Activated T-helper 17 cell treated with anti-CD3 and anti-CD28 coated beads, Interleukin-2, amount 50 U/mL, for 72 hours (primary cell): ENCODE measurements around the gene CEP44. TPM values are rescaled to one million over a fixed set of nuclear protein-coding genes. Genes with fewer than 3 reads are reported as not detected.
"Not testable (repeated sequence)": the region's sequence is repeated elsewhere in the genome, so short reads cannot be mapped to it uniquely, and the experiment has no call there.

Experiments
- ATAC-seq: fragments of 150-1000 bp; cut with Tn5 transposase; replicated peaks from 2 replicates; pipeline ENCODE4 v1.10.0; 2021; ENCODE audit warnings: mild to moderate bottlenecking, moderate library complexity
- H3K27ac Mint-ChIP-seq: one replicate; pipeline ENCODE4 v1.8.0; 2022; ENCODE audit warnings: mixed read lengths
- H3K27me3 Mint-ChIP-seq: one replicate; pipeline ENCODE4 v1.8.0; 2022; ENCODE audit warnings: mixed read lengths
- H3K36me3 Mint-ChIP-seq: one replicate; pipeline ENCODE4 v1.8.0; 2022; ENCODE audit warnings: low read depth, mild to moderate bottlenecking, mixed read lengths
- H3K4me1 Mint-ChIP-seq: one replicate; pipeline ENCODE4 v1.8.0; 2022; ENCODE audit warnings: mixed read lengths
- H3K4me3 Mint-ChIP-seq: one replicate; pipeline ENCODE4 v1.8.0; 2022; ENCODE audit warnings: mild to moderate bottlenecking, mixed read lengths
- H3K9me3 Mint-ChIP-seq: one replicate; pipeline ENCODE4 v1.8.0; 2022; ENCODE audit warnings: mixed read lengths
- total RNA-seq, 2 donors: library from RNA; stranded (reverse); gene quantifications; one replicate each; pipeline ENCODE4 v1.2.3, GENCODE V29; 2022

CEP44 gene
- total RNA-seq, 2 donors from 2014 or later = 17.7 to 26.1 TPM

GRCh38 chr4:174320494-174321199, 36.9 kb downstream of the CEP44 start:
- no peaks in the 10 kb centered on the region for H3K27me3 Mint-ChIP-seq
- no peak overlapping the region for H3K4me3 Mint-ChIP-seq
- H3K4me1 Mint-ChIP-seq = no peaks in the 10 kb centered on the region
- peak overlapping the region; percentile 47 for H3K27ac Mint-ChIP-seq
- H3K36me3 Mint-ChIP-seq = peaks cover 18% of the 10 kb centered on the region
- no peaks in the 10 kb centered on the region for H3K9me3 Mint-ChIP-seq
- ATAC-seq = no peak

DNA sequence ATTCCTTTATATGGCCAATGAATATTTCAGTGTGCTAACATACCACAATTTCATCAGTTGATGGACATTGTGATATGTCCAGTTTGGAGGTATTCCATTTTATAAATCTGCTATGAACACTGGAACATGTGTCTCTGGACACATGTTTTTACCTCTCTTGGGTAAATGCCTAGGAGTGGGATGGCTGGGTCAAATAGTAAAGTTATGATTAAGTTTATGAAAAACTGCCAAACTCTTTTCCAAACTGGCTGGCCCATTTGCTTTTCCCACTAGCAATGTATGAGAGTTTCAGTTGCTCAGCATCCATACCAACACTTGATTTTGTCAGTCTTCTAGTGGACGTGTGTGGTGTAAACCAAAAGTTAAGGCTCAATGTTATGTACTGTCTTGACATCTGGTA, 40.5 kb downstream of the CEP44 start:
- ATAC-seq = no peak
- Mint-ChIP-seq H3K4me3 (no peak overlapping the region), H3K4me1 (no peaks in the 10 kb centered on the region), H3K27ac (no peak overlapping the region), H3K36me3 (no peaks in the 10 kb centered on the region), H3K27me3 (no peaks in the 10 kb centered on the region), H3K9me3 (no peaks in the 10 kb centered on the region)

DNA sequence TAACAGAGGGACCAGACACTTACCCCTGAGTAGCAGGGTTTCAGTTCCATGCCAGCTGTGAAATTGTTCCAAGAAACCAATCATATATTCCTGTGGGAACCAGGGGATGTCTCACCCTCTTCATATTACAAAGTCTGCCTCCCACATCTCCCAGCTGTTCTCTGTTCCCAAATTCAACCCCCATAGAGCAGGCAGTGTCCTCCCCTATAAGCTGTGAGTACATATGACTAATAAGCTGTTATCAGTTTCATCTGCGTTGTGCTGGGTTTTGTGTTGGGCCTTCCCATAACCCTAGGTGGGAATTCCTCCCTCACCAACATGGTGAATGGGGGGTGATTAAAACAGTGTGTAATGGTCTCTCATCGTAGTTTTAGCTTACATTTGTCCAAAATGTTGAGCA, 41.0 kb downstream of the CEP44 start:
- H3K36me3 Mint-ChIP-seq = no peaks in the 10 kb centered on the region
- ATAC-seq = no peak
- H3K27ac Mint-ChIP-seq = no peak overlapping the region
- no peaks in the 10 kb centered on the region for H3K9me3 Mint-ChIP-seq
- H3K27me3 Mint-ChIP-seq = no peaks in the 10 kb centered on the region
- no peaks in the 10 kb centered on the region for H3K4me1 Mint-ChIP-seq
- no peak overlapping the region for H3K4me3 Mint-ChIP-seq

DNA sequence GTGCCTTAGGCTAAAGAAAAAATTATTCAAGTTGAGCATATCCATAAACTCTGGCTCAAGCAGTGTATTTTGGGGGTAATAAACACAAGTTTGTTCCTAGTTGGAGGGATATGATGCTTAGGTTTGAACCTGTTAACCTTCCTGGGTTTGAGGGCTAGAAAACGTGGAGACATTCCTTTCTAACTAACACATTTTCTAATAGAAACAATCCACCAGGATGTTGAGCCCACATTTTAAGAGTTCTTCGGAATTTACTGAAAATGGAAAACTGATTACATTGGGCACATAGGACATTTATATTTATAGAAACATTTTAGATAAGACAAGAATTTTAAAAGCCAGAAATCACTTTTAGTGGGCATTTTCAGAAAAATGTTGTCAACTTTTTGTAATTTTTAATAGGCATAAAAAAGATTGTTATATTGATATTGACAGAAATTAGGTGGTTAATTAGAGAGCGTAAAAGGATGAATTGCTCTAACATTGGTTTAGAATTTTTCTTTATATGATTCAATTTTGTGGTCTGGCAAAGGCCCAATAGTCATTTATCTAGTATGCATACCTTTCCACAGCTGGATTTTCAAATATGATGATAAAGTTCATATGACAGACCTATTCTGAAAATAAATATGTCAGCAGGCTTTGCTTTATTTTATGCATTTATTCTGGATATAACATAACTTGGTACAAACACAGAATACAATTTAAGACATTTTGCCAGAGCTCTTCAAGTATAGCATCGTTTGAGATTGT, 49.2 kb downstream of the CEP44 start:
- Mint-ChIP-seq H3K4me3 (no peak overlapping the region), H3K36me3 (no peaks in the 10 kb centered on the region), H3K9me3 (no peaks in the 10 kb centered on the region), H3K27ac (no peak overlapping the region), H3K27me3 (no peaks in the 10 kb centered on the region), H3K4me1 (no peaks in the 10 kb centered on the region)
- no peak for ATAC-seq

DNA sequence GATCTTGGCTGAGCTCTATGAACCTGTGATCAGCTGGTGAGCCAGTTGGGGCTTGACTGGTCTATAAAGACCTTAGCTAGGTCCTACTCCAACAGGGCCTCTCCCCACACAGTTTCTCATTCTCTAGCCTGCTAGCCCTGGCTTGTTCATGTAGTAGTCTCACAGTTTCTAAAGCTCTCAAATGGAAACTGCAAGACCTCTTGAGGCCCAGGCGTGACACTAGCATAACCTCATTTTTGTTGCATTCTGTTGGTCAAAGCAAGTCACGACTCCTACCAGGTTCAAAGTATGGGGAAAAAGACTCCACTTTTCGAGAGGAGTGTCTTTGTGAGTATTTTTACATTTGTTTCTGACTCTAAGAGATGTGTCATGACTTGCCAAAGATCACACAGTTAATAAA, 50.9 kb downstream of the CEP44 start:
- Mint-ChIP-seq H3K9me3 (no peaks in the 10 kb centered on the region), H3K27ac (no peak overlapping the region), H3K4me3 (no peak overlapping the region), H3K27me3 (no peaks in the 10 kb centered on the region), H3K4me1 (no peaks in the 10 kb centered on the region), H3K36me3 (no peaks in the 10 kb centered on the region)
- peak; percentile 49 for ATAC-seq

- H3K27ac Mint-ChIP-seq = no peak overlapping the region
- H3K27me3 Mint-ChIP-seq = peaks cover 8% of the 10 kb centered on the region
- H3K9me3 Mint-ChIP-seq = no peaks in the 10 kb centered on the region
- no peak overlapping the region for H3K4me3 Mint-ChIP-seq
- H3K36me3 Mint-ChIP-seq = no peaks in the 10 kb centered on the region
- no peaks in the 10 kb centered on the region for H3K4me1 Mint-ChIP-seq
- no peak for ATAC-seq
These were observed 57.0 kb downstream of the CEP44 start for GRCh38 chr4:174340714-174341113.

- H3K4me3 Mint-ChIP-seq = no peak overlapping the region
- H3K4me1 Mint-ChIP-seq = no peaks in the 10 kb centered on the region
- H3K27me3 Mint-ChIP-seq = peaks cover 35% of the 10 kb centered on the region
- peaks cover 4% of the 10 kb centered on the region for H3K9me3 Mint-ChIP-seq
- H3K27ac Mint-ChIP-seq = no peak overlapping the region
- H3K36me3 Mint-ChIP-seq = peaks cover 6% of the 10 kb centered on the region
- no peak for ATAC-seq
These were observed 65.4 kb downstream of the CEP44 start for GRCh38 chr4:174349156-174349555.

DNA sequence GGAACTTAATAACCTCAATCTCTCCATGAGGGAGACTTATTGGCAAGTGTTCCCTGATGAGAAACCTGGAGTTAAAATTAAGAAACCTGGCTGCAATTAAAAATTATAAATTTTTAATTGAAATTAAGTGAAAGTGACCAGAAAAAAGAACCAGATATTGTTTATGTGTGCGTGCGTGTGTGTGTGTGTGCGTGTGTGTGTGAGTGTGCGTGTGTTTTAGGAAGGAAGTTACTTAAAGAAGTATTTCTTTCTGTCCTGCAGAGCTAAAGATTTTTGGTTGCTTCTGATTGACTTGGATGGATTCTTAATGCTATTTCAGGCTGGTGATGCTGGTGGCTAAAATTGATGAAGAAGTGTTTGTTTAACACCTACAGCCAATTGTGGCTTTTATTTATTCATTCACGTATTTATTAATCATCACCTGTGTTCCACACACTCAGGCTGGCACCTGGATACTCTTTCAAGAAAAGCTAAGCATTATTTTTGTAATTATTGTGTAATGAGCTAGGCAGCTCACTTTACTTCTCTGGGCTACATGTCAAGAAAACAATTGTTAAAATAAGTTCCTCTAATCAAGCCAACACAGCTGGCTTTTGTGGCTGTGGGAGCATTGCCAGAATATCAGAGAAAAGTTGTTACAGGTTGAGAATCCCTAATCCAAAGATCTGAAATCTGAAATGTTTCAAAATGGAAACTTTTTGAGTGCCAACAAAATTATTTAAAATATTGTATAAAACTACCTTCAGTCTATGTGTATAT, 68.5 kb downstream of the CEP44 start:
- H3K4me1 Mint-ChIP-seq = no peaks in the 10 kb centered on the region
- H3K27me3 Mint-ChIP-seq = peaks cover 38% of the 10 kb centered on the region
- H3K36me3 Mint-ChIP-seq = peaks cover 6% of the 10 kb centered on the region
- no peak overlapping the region for H3K4me3 Mint-ChIP-seq
- peaks cover 2% of the 10 kb centered on the region for H3K9me3 Mint-ChIP-seq
- no peak overlapping the region for H3K27ac Mint-ChIP-seq
- ATAC-seq = no peak

- H3K36me3 Mint-ChIP-seq = no peaks in the 10 kb centered on the region
- H3K4me1 Mint-ChIP-seq = peaks cover 7% of the 10 kb centered on the region
- ATAC-seq = no peak
- H3K27me3 Mint-ChIP-seq = peaks cover 23% of the 10 kb centered on the region
- H3K4me3 Mint-ChIP-seq = no peak overlapping the region
- H3K27ac Mint-ChIP-seq = no peak overlapping the region
- no peaks in the 10 kb centered on the region for H3K9me3 Mint-ChIP-seq
These were observed 73.6 kb downstream of the CEP44 start for GRCh38 chr4:174357321-174357720.

DNA sequence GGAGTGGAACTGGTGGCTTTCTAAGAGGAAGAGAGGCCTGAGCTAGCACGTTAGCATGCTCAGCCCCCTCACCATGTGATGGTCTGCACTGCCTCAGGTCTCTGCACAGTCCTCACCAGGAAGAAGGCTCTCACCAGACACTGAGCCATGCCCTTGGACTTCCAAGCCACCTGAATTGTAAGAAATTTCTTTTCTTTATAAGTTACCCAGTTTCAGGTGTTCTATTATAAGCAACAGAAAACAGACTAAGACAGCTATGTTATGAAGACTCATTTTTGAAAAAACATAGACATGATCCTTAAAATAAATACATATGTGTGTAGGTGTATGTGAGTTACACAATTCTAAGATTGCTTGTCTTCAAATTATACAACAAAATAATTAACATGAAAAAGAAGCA, 74.7 kb downstream of the CEP44 start:
- peak; percentile 53 for ATAC-seq
- no peaks in the 10 kb centered on the region for H3K36me3 Mint-ChIP-seq
- H3K27ac Mint-ChIP-seq = peak overlapping the region; percentile 50
- peaks cover 7% of the 10 kb centered on the region for H3K4me1 Mint-ChIP-seq
- peaks cover 19% of the 10 kb centered on the region for H3K27me3 Mint-ChIP-seq
- no peaks in the 10 kb centered on the region for H3K9me3 Mint-ChIP-seq
- H3K4me3 Mint-ChIP-seq = peak overlapping the region; percentile 6

DNA sequence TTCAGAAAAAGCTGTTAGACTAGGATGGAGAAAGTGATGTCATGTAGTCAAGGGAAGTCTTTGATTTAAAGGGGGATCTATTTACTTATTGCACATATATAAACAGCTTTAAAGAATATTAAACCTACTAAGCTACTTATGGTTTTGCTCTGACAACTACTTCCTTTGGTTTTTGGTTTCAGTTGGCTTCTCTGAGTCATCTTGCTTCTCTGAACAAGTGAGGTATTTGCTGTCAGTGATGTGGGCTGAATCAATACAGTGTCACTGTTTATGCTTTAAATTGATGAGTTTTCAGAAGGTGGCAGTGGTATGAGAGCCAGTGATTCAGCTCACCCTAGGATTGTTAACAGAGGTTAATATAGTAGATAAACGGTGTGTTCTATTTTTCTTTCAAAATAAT, 75.1 kb downstream of the CEP44 start:
- Mint-ChIP-seq H3K4me1 (peaks cover 7% of the 10 kb centered on the region), H3K27ac (peak overlapping the region; percentile 50), H3K36me3 (no peaks in the 10 kb centered on the region), H3K9me3 (no peaks in the 10 kb centered on the region), H3K4me3 (no peak overlapping the region), H3K27me3 (peaks cover 19% of the 10 kb centered on the region)
- peak; percentile 97 for ATAC-seq

DNA sequence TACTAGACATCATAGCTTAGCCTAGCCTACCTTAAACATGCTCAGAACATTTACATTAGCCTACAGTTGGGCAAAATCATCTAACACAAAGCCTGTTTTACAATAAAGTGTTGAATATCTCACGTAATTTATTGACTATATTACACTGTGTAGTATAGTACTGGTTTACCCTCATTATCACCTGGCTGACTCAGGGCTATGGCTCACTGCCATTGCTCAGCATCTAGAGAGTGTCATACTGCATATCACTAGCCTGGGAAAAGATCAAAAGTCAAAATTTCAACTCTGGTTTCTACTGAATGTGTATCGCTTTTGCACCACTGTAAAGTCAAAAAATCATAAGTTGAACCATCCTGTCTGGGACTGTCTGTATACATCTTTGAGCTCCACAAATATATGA, 78.6 kb downstream of the CEP44 start:
- Mint-ChIP-seq H3K9me3 (no peaks in the 10 kb centered on the region), H3K4me1 (peaks cover 7% of the 10 kb centered on the region), H3K36me3 (no peaks in the 10 kb centered on the region), H3K27ac (no peak overlapping the region), H3K27me3 (peaks cover 6% of the 10 kb centered on the region), H3K4me3 (no peak overlapping the region)
- peak; percentile 37 for ATAC-seq

DNA sequence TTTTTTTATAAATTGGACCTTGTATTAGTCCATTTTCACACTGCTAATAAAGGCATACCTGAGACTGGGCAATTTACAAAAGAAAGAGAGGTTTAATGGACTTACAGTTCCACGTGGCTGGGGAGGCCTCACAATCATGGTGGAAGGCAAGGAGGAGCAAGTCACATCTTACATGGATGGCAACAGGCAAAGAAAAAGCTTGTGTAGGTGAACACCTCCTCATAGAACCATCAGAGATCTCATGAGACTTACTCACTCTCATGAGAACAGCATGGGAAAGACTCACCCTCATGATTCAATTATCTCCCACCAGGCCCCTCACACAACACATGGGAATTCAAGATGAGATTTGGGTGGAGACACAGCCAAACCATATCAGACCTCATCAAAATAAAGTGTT, 80.1 kb downstream of the CEP44 start:
- not testable (repeated sequence) for H3K27me3 Mint-ChIP-seq, H3K4me1 Mint-ChIP-seq, H3K9me3 Mint-ChIP-seq, H3K27ac Mint-ChIP-seq, H3K36me3 Mint-ChIP-seq, H3K4me3 Mint-ChIP-seq, ATAC-seq

- H3K9me3 Mint-ChIP-seq = no peaks in the 10 kb centered on the region
- ATAC-seq = no peak
- H3K27ac Mint-ChIP-seq = no peak overlapping the region
- H3K27me3 Mint-ChIP-seq = peaks cover 3% of the 10 kb centered on the region
- no peaks in the 10 kb centered on the region for H3K4me1 Mint-ChIP-seq
- no peak overlapping the region for H3K4me3 Mint-ChIP-seq
- no peaks in the 10 kb centered on the region for H3K36me3 Mint-ChIP-seq
These were observed 81.4 kb downstream of the CEP44 start for GRCh38 chr4:174365018-174365587.
